ENCODE results near the gene BMP10.

BMP10 gene

GRCh38 chr2:68889500-68889899, 18.3 kb upstream of the BMP10 start:
- no peak for DNase-seq

DNA sequence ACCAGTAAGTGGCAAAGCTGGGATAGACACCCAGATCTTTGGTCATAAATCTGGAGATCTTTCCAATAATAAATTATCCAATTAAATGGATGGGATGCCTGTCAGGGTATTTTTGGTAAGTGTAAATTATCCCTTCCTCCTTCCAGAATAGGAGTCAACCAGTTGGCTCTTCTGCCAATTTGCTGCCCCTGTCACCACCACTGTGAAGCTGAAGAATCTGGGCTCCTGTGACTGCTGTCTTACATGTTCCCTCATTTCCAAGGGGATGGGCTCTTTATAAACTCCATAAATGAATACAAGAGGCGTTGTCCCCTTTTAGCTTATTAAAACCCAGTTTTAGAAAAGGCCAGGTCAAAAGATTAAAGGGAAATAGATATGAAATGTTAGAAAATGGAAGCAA, 17.8 kb upstream of the BMP10 start:
- DNase-seq = no peak

- no peak for DNase-seq
Measured at GRCh38 chr2:68888038-68888704, 17.0 kb upstream of the BMP10 start.

DNA sequence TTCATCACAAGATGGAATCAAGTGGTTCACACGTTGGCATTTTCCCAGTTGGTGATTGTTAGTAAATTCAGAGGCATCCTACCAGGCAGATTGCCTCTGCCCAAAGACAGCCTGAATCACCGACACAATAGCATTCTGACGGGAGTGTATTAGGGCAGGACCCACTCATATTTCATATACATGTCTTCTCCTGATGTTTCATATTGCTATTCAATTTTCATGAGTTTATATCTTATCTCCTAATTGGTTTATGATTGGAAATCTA, 14.5 kb upstream of the BMP10 start:
- no peak for DNase-seq

DNA sequence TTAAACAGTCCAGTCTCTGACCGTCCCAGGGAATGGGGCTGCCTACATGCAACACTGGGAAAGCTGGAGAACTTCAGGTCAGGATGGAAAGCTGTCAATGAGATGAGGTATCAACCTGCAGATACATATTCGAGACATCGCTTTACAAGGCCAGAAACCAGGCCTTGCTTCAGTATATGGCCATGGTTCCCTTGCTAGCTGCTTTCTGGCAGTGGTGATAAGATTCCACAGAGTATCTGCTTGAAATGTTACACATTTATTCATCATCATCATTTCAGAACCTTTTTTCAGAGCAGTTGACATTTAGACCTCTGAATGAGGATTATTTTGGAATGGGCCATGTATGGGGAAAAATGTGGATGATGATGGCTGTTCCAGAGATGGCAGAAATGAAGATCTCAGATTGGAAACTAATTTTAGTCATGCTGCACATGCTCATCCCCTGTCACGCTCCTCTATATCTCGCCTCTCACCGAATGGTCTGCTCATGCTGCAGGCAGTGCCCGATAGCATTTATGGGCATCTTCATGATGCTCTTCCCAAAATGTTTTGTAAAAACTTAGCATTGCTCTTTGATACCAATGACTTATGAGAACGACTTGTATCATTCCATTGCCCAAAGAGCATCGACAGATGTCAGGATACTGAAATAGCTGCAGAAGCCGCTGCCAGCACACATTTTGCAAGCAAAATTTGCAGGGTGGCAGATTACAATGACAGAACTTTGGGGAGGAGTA, 14.0 kb upstream of the BMP10 start:
- no peak for DNase-seq

DNA sequence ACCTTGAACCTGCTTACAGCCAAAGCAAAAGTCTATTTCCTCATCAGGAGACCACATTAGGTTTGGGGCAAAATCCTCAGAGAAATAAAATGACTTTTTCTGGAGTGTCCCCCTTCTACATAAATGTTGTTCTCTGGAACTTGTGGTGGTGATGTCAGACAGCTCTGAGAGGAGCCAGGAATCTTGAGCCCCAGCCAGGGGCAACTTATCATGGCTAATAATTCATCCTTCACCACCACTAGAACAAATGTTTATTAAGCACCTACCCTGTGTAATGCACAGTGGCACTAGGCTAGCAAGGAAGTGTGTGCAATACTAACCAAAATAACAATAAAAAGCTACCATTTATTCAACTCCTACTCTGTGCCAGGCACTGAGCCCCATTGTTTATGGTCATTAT, 9.0 kb upstream of the BMP10 start:
- no peak for DNase-seq

DNA sequence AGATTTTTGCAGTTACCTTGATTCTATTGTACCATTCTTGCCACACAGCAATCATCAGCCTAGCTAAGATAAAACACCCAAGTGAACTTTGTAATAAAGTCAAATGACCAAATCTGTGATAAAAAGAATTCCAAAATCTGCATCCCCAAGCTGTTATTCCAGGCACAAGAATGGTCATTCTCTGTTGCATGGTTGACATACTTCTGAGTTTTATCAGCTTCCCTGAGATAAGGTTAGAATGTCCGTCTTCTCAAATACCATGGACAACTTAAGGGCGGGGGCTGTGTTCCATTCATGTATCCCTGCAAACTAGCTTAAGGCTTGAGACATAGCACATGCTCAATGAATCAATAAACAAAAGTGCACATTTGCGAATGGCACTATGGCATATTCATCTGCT, 8.1 kb upstream of the BMP10 start:
- DNase-seq = no peak

DNA sequence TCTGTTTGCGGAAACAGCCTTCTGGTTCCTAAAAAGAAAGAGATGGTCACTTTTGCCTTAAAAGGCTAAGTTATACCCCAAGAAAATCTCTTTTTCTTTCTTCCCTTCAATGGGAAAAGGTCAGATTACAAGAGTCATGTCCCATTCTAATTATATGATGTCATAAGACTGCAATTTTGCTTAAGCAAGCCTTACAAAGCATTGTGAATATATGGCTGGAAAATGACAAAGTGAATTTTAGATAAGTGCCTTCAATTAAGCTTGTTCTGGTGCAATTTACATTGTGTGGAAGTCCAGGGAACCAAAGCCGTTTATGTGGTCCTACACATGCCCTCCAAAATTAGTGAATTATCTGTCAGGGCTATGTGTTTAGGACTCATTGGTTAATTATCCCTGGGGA, 7.6 kb upstream of the BMP10 start:
- no peak for DNase-seq

GRCh38 chr2:68878071-68878711, 7.0 kb upstream of the BMP10 start:
- DNase-seq = no peak

DNA sequence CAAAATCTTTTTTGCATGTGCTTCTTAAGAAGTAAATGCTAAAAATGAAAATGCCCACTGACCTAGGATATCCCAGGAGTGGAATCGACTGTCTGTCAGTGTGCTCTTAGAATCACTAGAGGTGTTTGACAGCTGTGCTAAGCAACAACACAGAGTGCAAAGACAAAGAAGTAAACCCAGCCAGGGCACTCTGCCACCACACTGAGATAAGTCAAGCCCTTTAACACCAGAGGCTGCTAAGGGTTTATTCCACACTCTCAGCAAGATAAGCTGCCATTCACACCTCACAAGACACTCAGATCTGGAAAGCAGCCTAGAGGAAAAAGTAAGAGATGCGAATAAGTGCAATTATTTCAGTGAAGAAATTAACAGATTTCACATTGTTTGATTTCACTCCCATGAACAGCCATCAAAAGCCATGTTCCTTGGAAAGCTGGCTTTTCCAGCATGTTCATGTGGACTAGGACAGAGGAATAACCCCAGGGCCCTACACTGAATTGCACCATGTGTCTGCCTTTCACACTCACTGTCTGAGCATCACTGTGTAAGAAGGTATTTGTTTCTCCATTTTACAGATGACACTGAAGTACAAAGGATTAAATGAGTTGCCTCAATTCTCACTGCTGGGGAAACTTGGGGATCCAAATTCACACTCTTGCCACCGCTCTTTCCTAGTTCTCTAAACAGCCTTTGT, 6.0 kb upstream of the BMP10 start:
- no peak for DNase-seq

DNA sequence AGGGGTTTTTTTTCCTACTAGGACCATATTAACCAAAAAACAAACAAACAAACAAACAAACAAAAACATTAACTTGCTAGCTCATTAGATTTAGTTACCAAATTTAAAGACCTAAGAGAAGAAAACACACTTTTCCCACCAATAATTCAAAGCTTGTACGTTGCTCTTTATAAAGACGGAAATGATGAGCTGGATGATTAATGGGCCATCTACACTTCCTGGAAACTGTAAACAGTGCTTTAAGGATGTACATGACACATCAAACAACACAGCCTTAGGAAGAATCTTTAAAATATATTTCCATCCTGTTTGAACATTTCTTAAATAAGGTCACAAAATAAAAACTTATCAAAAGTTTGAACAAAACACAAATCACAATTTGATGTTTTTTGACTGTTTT, 982 bp downstream of the BMP10 start:
- DNase-seq = no peak

DNA sequence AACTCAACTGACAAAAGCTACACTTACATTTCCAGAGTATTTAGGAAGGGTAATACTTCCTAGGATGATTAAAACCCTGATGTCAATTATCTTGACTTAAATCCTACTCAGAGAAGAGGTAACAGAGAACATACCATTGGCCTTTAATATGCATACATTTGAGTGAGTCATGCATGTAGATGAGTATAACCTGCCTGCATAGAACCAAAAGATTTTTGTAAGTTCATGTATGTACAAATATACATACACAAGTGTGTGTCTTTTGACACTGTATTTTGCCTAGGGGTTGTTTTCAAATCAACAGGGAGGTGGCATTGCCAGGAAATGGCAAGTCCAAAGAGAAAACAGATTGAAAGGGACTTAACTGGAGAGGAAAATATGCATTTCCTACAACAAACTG, 6.1 kb downstream of the BMP10 start:
- no peak for DNase-seq

- no peak for DNase-seq
Measured at GRCh38 chr2:68863996-68864395, 7.2 kb downstream of the BMP10 start.

DNA sequence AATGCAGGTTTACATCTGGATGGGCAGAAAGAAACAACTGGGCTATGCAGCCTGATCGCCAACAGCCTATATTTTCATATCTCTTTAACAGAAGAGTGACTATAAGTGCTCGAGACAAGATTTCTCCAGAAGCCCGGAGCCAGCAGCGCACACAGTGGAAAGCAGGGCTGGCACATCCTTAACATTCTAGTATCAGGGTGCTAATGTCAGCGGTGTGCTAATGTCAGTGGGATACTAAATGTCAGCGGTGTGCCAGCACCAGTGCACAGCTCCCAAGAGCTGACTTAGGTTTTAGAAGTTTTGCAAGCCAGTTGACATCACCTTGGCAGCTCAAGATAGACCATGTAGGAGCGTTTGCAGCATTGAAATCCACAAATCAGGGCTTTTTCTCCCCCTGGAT, 8.3 kb downstream of the BMP10 start:
- DNase-seq = no peak

DNA sequence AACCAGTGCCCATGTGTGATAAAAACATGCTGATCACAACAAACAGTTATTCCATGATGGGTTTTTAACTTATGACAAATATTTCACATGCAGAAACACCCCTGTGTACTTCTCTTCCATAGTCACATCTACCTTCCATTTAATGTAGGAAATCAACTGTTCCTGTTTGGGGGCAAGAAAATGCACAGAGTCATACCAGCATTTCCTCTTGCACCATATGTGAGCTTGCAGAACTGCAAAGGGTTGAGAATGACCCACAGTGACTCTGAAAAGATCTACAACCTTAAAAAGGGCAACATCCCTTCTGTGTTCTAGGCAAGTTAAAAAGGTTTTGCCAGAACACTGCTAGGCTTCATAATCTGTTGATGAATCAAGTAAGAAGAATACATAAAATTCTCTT, 9.9 kb downstream of the BMP10 start:
- DNase-seq = no peak

GRCh38 chr2:68860111-68860510, 11.1 kb downstream of the BMP10 start:
- no peak for DNase-seq

- no peak for DNase-seq
Measured at GRCh38 chr2:68857855-68858456, 13.2 kb downstream of the BMP10 start.

GRCh38 chr2:68857202-68857845, 13.9 kb downstream of the BMP10 start:
- no peak for DNase-seq

GRCh38 chr2:68855550-68855949, 15.6 kb downstream of the BMP10 start:
- DNase-seq = no peak

DNA sequence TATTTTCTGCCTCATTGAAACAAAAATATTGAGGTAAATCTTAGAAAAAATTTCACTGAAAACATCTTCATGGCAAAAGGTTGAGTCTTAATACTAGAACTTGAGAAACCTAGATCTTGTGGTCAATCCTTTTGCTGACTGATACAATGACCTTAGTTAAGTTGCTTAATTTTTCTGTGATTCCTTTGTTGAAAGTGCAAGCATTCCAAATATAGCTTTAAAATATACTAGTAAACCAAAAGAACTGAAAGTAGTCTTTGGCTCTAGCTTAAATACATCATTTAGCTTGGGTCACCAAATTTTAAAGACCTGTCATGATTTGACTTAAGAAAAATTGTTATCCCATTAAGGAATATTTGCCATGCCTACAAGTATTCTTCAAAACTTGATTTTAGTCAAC, 16.7 kb downstream of the BMP10 start:
- no peak for DNase-seq

- DNase-seq = no peak
Measured at GRCh38 chr2:68853915-68854314, 17.3 kb downstream of the BMP10 start.

- no peak for DNase-seq
Measured at GRCh38 chr2:68853035-68853434, 18.2 kb downstream of the BMP10 start.

DNA sequence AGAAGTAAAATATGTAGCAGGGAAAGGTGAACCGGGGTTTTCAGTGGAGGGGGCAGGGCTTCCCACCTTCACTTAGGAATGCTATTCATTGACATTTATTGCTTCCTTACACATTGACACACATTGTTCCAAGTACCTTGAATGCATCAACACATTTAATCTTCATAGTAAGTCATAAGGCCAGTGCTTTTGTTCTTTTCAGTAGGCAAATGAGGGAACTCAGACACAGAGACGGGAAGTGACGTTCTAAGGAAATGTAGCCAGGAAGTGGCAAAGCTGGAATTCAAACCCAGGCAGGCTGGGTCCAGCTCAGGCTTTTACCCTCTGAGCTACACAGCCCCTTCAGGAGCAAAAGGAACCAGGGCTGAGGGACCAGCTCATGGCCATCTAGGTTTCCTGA, 20.7 kb downstream of the BMP10 start:
- no peak for DNase-seq

Data from SW 1271 (cell line).